GM15510 (cell line): Measurements from ENCODE around the gene ANTXRL.

Experiments used
- POLR2A ChIP-seq: IDR thresholded peaks from 3 replicates; pipeline ENCODE4 v1.6.1; 2011; ENCODE audit warnings: borderline replicate concordance; ENCODE audit not compliant: insufficient read length; ENCODE audit errors: extremely low read depth

Gene ANTXRL

GRCh38 chr10:46286991-46287693 lies at the start of gene ANTXRL:
Gene ANTXRL, plus strand, starts transcription at chr10:46286997. Its CDS starts 266 bp downstream, at chr10:46287263.
- no peak for TF ChIP-seq POLR2A

GRCh38 chr10:46237815-46238510 lies 48.8 kb upstream of the ANTXRL start:
- no peak for TF ChIP-seq POLR2A

- no peak for TF ChIP-seq POLR2A
Measured at GRCh38 chr10:46239247-46239646, 47.5 kb upstream of the ANTXRL start.

- no peak for TF ChIP-seq POLR2A
Measured at GRCh38 chr10:46239993-46240683, 46.7 kb upstream of the ANTXRL start.

GRCh38 chr10:46240684-46241565 lies 45.9 kb upstream of the ANTXRL start:
- no peak for TF ChIP-seq POLR2A

GRCh38 chr10:46245381-46245900 lies 41.4 kb upstream of the ANTXRL start:
- TF ChIP-seq POLR2A = no peak

GRCh38 chr10:46247181-46247475 lies 39.7 kb upstream of the ANTXRL start:
- no peak for TF ChIP-seq POLR2A

GRCh38 chr10:46247808-46248569 lies 38.8 kb upstream of the ANTXRL start:
- no peak for TF ChIP-seq POLR2A

GRCh38 chr10:46248651-46249146 lies 38.1 kb upstream of the ANTXRL start:
- TF ChIP-seq POLR2A = no peak

- TF ChIP-seq POLR2A = no peak
Measured at GRCh38 chr10:46250481-46250880, 36.3 kb upstream of the ANTXRL start.

- no peak for TF ChIP-seq POLR2A
Measured at GRCh38 chr10:46250898-46251856, 35.6 kb upstream of the ANTXRL start.
